Measurements from ENCODE around the gene CDK5R1. TPM values are rescaled to one million over a fixed set of nuclear protein-coding genes. Genes with fewer than 3 reads are reported as not detected.

Gene CDK5R1
- total and polyA plus RNA-seq, 2 donors (not counting 1 experiment from before 2014, with no cell fraction given) = 0.33 to 0.56 TPM

DNA sequence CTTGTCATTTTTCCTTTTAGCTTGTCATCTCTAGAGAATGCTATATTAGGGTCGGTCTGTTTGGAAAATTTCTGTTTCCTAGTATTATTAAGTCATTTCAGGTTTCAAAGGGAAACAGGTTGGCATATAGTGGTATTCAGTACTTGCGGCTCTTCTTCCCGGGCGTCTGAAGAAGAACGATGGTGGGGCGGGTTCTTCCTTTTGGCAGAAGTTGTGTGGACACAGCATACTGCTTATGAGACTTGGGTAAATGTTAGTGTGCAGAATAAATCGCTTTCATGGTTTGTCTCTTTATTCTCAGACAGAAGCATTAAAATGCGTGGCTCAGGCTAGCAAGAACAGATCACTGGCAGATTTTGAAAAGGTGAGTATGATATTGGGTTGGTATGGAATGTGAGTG is 9.6 kb upstream of the CDK5R1 start:
- Histone ChIP-seq H2AFZ (ENCODE audit: low read length) (no peak overlapping the region), H3K36me3 (ENCODE audit: control insufficient read depth, insufficient read depth, low read length) (peaks cover 31% of the 10 kb centered on the region), H3K4me1 (ENCODE audit: control insufficient read depth, extremely low read depth, insufficient read depth, low read length) (no peaks in the 10 kb centered on the region), H3K4me2 (ENCODE audit: extremely low read depth, insufficient read depth, low read length) (no peak overlapping the region), H3K27me3 (ENCODE audit: control insufficient read depth, insufficient read depth, low read length) (no peaks in the 10 kb centered on the region), H3K79me2 (ENCODE audit: control insufficient read depth, insufficient read depth, low read length) (no peaks in the 10 kb centered on the region), H3K4me3 (replicated peaks in 1 of 4; ENCODE audit: control extremely low read depth in 1 of 4, insufficient read depth in 1 of 4, low read depth in 3 of 4, low read length in 4 of 4) (no peak overlapping the region), H3K9me3 (ENCODE audit: control insufficient read depth, insufficient read depth, low read depth, low read length) (no peaks in the 10 kb centered on the region), H4K20me1 (ENCODE audit: control insufficient read depth, extremely low read depth, insufficient read depth, low read length) (no peaks in the 10 kb centered on the region), H3K9ac (ENCODE audit: insufficient read depth, low read length) (no peak overlapping the region), H3K27ac (ENCODE audit: insufficient read depth, low read length) (no peak overlapping the region)
- DNase-seq (ENCODE audit: low read depth in 2 of 2) = no peak
- TF ChIP-seq, protein P1, sequence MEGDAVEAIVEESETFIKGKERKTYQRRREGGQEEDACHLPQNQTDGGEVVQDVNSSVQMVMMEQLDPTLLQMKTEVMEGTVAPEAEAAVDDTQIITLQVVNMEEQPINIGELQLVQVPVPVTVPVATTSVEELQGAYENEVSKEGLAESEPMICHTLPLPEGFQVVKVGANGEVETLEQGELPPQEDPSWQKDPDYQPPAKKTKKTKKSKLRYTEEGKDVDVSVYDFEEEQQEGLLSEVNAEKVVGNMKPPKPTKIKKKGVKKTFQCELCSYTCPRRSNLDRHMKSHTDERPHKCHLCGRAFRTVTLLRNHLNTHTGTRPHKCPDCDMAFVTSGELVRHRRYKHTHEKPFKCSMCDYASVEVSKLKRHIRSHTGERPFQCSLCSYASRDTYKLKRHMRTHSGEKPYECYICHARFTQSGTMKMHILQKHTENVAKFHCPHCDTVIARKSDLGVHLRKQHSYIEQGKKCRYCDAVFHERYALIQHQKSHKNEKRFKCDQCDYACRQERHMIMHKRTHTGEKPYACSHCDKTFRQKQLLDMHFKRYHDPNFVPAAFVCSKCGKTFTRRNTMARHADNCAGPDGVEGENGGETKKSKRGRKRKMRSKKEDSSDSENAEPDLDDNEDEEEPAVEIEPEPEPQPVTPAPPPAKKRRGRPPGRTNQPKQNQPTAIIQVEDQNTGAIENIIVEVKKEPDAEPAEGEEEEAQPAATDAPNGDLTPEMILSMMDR (conservative IDR thresholded peaks at IDR 0.05 in 1 of 2, IDR thresholded peaks at IDR 0.05 in 1 of 2; ENCODE audit: low read depth in 1 of 2, low read length in 2 of 2) = no peak
- TF ChIP-seq EZH2 (IDR thresholded peaks at IDR 0.05; ENCODE audit: low read length, missing control alignments) = no peak

DNA sequence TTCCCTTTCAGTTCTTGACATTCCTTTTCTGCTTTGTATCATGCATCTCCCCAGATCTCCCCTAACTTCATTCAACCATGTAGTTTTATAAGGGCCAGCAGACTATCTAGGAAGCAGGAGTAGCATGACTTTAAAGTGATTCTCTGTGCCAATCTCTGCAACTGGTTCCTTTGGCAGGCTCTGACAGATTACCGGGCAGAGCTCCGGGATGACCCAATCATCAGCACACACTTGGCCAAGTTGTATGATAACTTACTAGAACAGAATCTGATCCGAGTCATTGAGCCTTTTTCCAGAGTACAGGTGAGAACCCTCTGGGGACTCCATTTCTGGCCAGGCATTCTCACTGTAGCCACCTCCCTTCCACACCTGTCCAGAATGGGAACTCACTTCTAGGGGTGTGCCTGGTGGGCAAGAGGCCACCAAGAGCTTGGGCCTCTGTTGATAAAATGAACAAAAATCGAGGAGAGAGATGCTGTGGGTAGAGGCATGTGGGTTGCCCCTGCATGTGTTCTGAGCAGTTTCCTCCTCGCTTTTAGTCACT is 7.6 kb upstream of the CDK5R1 start:
- Histone ChIP-seq H3K27me3 (ENCODE audit: control insufficient read depth, insufficient read depth, low read length) (no peaks in the 10 kb centered on the region), H4K20me1 (ENCODE audit: control insufficient read depth, extremely low read depth, insufficient read depth, low read length) (no peaks in the 10 kb centered on the region), H2AFZ (ENCODE audit: low read length) (no peak overlapping the region), H3K36me3 (ENCODE audit: control insufficient read depth, insufficient read depth, low read length) (peaks cover 28% of the 10 kb centered on the region), H3K4me1 (ENCODE audit: control insufficient read depth, extremely low read depth, insufficient read depth, low read length) (peaks cover 2% of the 10 kb centered on the region), H3K79me2 (ENCODE audit: control insufficient read depth, insufficient read depth, low read length) (no peaks in the 10 kb centered on the region), H3K27ac (ENCODE audit: insufficient read depth, low read length) (no peak overlapping the region), H3K4me2 (ENCODE audit: extremely low read depth, insufficient read depth, low read length) (no peak overlapping the region), H3K9me3 (ENCODE audit: control insufficient read depth, insufficient read depth, low read depth, low read length) (no peaks in the 10 kb centered on the region), H3K4me3 (replicated peaks in 1 of 4; ENCODE audit: control extremely low read depth in 1 of 4, insufficient read depth in 1 of 4, low read depth in 3 of 4, low read length in 4 of 4) (no peak overlapping the region), H3K9ac (ENCODE audit: insufficient read depth, low read length) (no peak overlapping the region)
- no peak for TF ChIP-seq EZH2 (IDR thresholded peaks at IDR 0.05; ENCODE audit: low read length, missing control alignments)
- TF ChIP-seq, protein P1 (conservative IDR thresholded peaks at IDR 0.05 in 1 of 2, IDR thresholded peaks at IDR 0.05 in 1 of 2; ENCODE audit: low read depth in 1 of 2, low read length in 2 of 2) = no peak
- no peak for DNase-seq (ENCODE audit: low read depth in 2 of 2)

DNA sequence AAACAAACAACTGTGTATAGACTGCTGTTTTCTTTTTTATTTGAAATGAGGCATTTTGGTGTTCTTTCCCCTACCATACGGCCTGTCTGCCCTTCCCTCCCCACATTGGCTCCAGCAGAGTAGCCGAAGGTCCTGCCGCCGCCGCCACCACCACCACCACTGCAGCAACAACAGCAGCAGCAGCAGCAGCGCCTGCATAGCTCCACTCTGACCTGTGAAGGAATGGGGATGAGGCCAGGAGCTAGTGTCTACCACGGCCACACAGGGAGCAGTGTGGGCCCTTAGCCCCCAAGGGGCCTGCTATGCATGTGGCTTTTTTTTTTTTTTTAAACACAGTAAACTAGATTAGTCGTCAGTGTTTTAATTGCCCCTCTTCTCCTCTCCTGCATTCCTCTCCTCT is 5.6 kb upstream of the CDK5R1 start:
- Histone ChIP-seq H3K27me3 (ENCODE audit: control insufficient read depth, insufficient read depth, low read length) (no peaks in the 10 kb centered on the region), H3K9ac (ENCODE audit: insufficient read depth, low read length) (no peak overlapping the region), H4K20me1 (ENCODE audit: control insufficient read depth, extremely low read depth, insufficient read depth, low read length) (no peaks in the 10 kb centered on the region), H2AFZ (ENCODE audit: low read length) (no peak overlapping the region), H3K79me2 (ENCODE audit: control insufficient read depth, insufficient read depth, low read length) (no peaks in the 10 kb centered on the region), H3K9me3 (ENCODE audit: control insufficient read depth, insufficient read depth, low read depth, low read length) (no peaks in the 10 kb centered on the region), H3K27ac (ENCODE audit: insufficient read depth, low read length) (no peak overlapping the region), H3K4me1 (ENCODE audit: control insufficient read depth, extremely low read depth, insufficient read depth, low read length) (peaks cover 5% of the 10 kb centered on the region), H3K36me3 (ENCODE audit: control insufficient read depth, insufficient read depth, low read length) (peaks cover 23% of the 10 kb centered on the region), H3K4me2 (ENCODE audit: extremely low read depth, insufficient read depth, low read length) (no peak overlapping the region), H3K4me3 (replicated peaks in 1 of 4; ENCODE audit: control extremely low read depth in 1 of 4, insufficient read depth in 1 of 4, low read depth in 3 of 4, low read length in 4 of 4) (no peak overlapping the region)
- no peak for TF ChIP-seq EZH2 (IDR thresholded peaks at IDR 0.05; ENCODE audit: low read length, missing control alignments)
- TF ChIP-seq, protein P1 (conservative IDR thresholded peaks at IDR 0.05 in 1 of 2, IDR thresholded peaks at IDR 0.05 in 1 of 2; ENCODE audit: low read depth in 1 of 2, low read length in 2 of 2) = no peak
- no peak for DNase-seq (ENCODE audit: low read depth in 2 of 2)

All from fibroblast of lung (primary cell).